Activated naive CD8-positive, alpha-beta T cell treated with anti-CD3 and anti-CD28 coated beads, Interleukin-2, amount 10 ng/mL, durations not matched to agents 7 days and 5 days (primary cell): Measurements from ENCODE around the gene MYH9. TPM values are rescaled to one million over a fixed set of nuclear protein-coding genes. Genes with fewer than 3 reads are reported as not detected.

Source experiments
- ATAC-seq: fragments of 150-1000 bp; cut with Tn5 transposase; one replicate; pipeline ENCODE4 v1.10.0; 2021; ENCODE audit warnings: low read depth, moderate library complexity
- POLR2A ChIA-PET: fragments of 350-600 bp; sonication (Branson Sonifier 250); formaldehyde crosslinking; loops from one replicate; lab custom pipeline; 2021; ENCODE audit warnings: antibody characterized with exemption; lab: Charles Lee
- DNase-seq: peaks from one replicate; pipeline ENCODE4 v3.0.0; 2021
- H3K27ac Mint-ChIP-seq: one replicate; pipeline ENCODE4 v1.8.0; 2022; ENCODE audit warnings: mild to moderate bottlenecking, mixed read lengths
- H3K27me3 Mint-ChIP-seq: one replicate; pipeline ENCODE4 v1.8.0; 2022; ENCODE audit warnings: mild to moderate bottlenecking, moderate library complexity, mixed read lengths
- H3K36me3 Mint-ChIP-seq: one replicate; pipeline ENCODE4 v1.8.0; 2021; ENCODE audit warnings: mild to moderate bottlenecking, mixed read lengths
- H3K4me1 Mint-ChIP-seq: one replicate; pipeline ENCODE4 v1.8.0; 2021; ENCODE audit warnings: mixed read lengths
- H3K4me3 Mint-ChIP-seq: one replicate; pipeline ENCODE4 v1.8.0; 2022; ENCODE audit warnings: mild to moderate bottlenecking, moderate library complexity, mixed read lengths
- H3K9me3 Mint-ChIP-seq: one replicate; pipeline ENCODE4 v1.8.0; 2021; ENCODE audit warnings: mixed read lengths
- total RNA-seq, 2 experiments: library from RNA; stranded (reverse); gene quantifications; one replicate each; pipeline ENCODE4 v1.2.3, GENCODE V29; 2021

MYH9 gene
- total RNA-seq, 2 experiments from 2014 or later, result 803 to 821 TPM

- H3K27me3 Mint-ChIP-seq, result no peaks in the 10 kb centered on the region
- no peaks in the 10 kb centered on the region for H3K9me3 Mint-ChIP-seq
- H3K4me3 Mint-ChIP-seq, result no peak overlapping the region
- DNase-seq, result no peak
- peaks cover 37% of the 10 kb centered on the region for H3K4me1 Mint-ChIP-seq
- POLR2A ChIA-PET, result interaction anchor here (0.9 kb wide), 1 partner anchor 10 kb away, joined by 3 read pairs; no protein-coding TSS in a partner anchor
- peaks cover 50% of the 10 kb centered on the region for H3K36me3 Mint-ChIP-seq
- no peak for ATAC-seq
- H3K27ac Mint-ChIP-seq, result peak overlapping the region; percentile 34
These were observed 62.4 kb downstream of the MYH9 start for GRCh38 chr22:36325154-36326031.

GRCh38 chr22:36324414-36324813 lies 63.4 kb downstream of the MYH9 start:
- Mint-ChIP-seq H3K36me3 (peaks cover 48% of the 10 kb centered on the region), H3K9me3 (no peaks in the 10 kb centered on the region), H3K27me3 (no peaks in the 10 kb centered on the region), H3K27ac (no peak overlapping the region), H3K4me1 (peaks cover 28% of the 10 kb centered on the region), H3K4me3 (no peak overlapping the region)
- POLR2A ChIA-PET, result no interaction called here
- ATAC-seq (no peak), DNase-seq (no peak)

DNA sequence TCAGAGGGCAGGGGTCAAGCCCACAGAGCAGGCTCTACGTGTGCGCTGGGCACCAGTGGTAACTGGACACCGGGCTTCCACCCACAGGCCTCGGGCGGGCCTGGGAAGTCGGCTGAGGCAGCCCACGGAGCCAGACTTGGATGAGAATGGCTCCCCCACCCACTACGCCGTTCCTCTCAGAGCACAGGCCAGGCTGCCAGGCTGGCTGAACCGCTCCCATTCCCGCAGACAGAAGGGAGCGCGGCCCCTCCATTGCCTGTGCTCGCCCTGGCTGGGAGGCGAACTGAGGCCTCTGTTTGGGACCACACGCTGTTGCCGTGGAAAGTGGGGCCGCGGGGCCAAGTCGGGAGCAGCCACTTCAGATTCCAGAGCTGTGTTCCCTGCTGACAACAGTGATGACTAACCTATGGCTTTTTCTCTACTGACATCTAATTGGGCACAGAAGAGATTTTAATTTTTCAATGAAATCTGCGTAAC lies 63.9 kb downstream of the MYH9 start:
- ATAC-seq, result no peak

DNA sequence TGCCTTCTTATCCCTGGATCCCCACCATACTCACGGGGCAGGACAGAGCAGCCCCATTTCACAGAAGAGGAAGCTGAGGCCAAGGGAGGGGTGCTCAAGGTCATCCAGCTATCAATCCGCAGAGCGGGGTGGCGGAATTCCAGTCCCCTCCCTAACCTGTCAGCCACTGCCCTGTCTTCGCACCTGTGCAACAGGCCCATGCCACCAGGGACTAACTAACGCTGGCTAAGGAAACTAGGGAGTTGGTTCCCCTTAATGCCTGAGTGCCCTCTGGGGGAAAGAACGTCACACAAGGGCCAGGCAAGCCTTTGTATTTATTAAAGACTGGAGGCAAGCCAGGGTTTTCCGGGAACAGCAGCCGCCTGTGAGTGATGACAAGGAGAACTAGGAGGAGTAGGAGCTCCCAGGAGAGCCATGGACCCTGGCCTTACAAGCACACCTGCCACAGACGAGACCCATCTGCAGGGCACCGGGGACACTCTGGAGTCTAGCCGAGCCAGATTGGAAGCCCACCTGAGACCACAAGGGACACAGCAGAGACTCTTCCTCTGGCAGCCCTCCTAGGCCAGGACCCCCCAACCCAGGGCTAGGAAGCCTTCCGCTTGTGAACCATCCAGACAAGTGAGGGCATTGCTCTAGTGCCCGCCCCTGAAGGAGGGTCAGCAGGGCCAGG lies 64.4 kb downstream of the MYH9 start:
- Mint-ChIP-seq H3K4me1 (peaks cover 17% of the 10 kb centered on the region), H3K36me3 (peaks cover 44% of the 10 kb centered on the region), H3K4me3 (no peak overlapping the region), H3K27ac (peak overlapping the region; percentile 5), H3K27me3 (no peaks in the 10 kb centered on the region), H3K9me3 (no peaks in the 10 kb centered on the region)
- POLR2A ChIA-PET, result no interaction called here
- no peak for ATAC-seq
- DNase-seq, result no peak

More for the DNA sequence above, 63.9 kb downstream of the MYH9 start:
- no peak overlapping the region for H3K27ac Mint-ChIP-seq
- H3K4me1 Mint-ChIP-seq, result peaks cover 22% of the 10 kb centered on the region
- H3K4me3 Mint-ChIP-seq, result no peak overlapping the region
- H3K9me3 Mint-ChIP-seq, result no peaks in the 10 kb centered on the region
- peaks cover 50% of the 10 kb centered on the region for H3K36me3 Mint-ChIP-seq
- POLR2A ChIA-PET, result no interaction called here
- H3K27me3 Mint-ChIP-seq, result no peaks in the 10 kb centered on the region
- no peak for DNase-seq

- ATAC-seq (no peak), DNase-seq (no peak)
- Mint-ChIP-seq H3K4me1 (peaks cover 13% of the 10 kb centered on the region), H3K36me3 (peaks cover 40% of the 10 kb centered on the region), H3K4me3 (no peak overlapping the region), H3K27me3 (no peaks in the 10 kb centered on the region), H3K9me3 (no peaks in the 10 kb centered on the region), H3K27ac (no peak overlapping the region)
- POLR2A ChIA-PET, result no interaction called here
These were observed 65.2 kb downstream of the MYH9 start for GRCh38 chr22:36322602-36322915.

GRCh38 chr22:36321797-36322601 lies 65.8 kb downstream of the MYH9 start:
- no peak overlapping the region for H3K4me3 Mint-ChIP-seq
- no peak overlapping the region for H3K27ac Mint-ChIP-seq
- DNase-seq (no peak), ATAC-seq (no peak)
- H3K9me3 Mint-ChIP-seq, result no peaks in the 10 kb centered on the region
- POLR2A ChIA-PET, result interaction anchor here (1.1 kb wide), 1 partner anchor 17 kb away, joined by 3 read pairs; no protein-coding TSS in a partner anchor
- peaks cover 8% of the 10 kb centered on the region for H3K4me1 Mint-ChIP-seq
- peaks cover 37% of the 10 kb centered on the region for H3K36me3 Mint-ChIP-seq
- no peaks in the 10 kb centered on the region for H3K27me3 Mint-ChIP-seq

GRCh38 chr22:36320553-36320952 lies 67.2 kb downstream of the MYH9 start:
- H3K27ac Mint-ChIP-seq, result no peak overlapping the region

GRCh38 chr22:36319595-36320497 lies 67.9 kb downstream of the MYH9 start:
- H3K9me3 Mint-ChIP-seq, result no peaks in the 10 kb centered on the region
- no peak overlapping the region for H3K4me3 Mint-ChIP-seq
- no peak for ATAC-seq
- H3K27ac Mint-ChIP-seq, result peak overlapping the region; percentile 60
- H3K4me1 Mint-ChIP-seq, result peaks cover 4% of the 10 kb centered on the region
- H3K36me3 Mint-ChIP-seq, result peaks cover 32% of the 10 kb centered on the region
- no peak for DNase-seq
- POLR2A ChIA-PET, result interaction anchor here (1.0 kb wide), 1 partner anchor 9 kb away, joined by 3 read pairs; no protein-coding TSS in a partner anchor
- no peaks in the 10 kb centered on the region for H3K27me3 Mint-ChIP-seq

More at GRCh38 chr22:36320553-36320952, 67.2 kb downstream of the MYH9 start:
- H3K36me3 Mint-ChIP-seq, result peaks cover 33% of the 10 kb centered on the region
- H3K9me3 Mint-ChIP-seq, result no peaks in the 10 kb centered on the region
- DNase-seq (no peak), ATAC-seq (no peak)
- peaks cover 4% of the 10 kb centered on the region for H3K4me1 Mint-ChIP-seq
- POLR2A ChIA-PET, result no interaction called here
- H3K4me3 Mint-ChIP-seq, result no peak overlapping the region
- H3K27me3 Mint-ChIP-seq, result no peaks in the 10 kb centered on the region

DNA sequence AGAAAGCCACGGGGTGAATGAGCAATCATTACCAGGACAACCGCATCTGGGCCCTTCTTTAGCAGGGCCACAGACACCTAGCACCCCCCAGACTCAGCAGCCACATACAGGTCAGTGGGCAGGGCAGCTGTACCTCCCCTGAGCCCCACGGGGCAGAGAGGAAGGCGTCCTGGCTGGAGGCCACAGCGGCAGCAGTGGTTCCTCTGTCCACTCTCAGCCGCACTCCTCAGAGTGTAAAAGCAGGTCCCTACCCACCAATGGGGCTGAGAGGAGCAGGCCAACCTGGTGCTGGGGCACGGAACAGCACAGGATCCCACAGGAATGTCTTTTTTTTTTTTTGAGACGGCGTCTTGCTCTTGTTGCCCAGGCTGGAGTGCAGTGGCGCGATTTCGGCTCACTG lies 69.3 kb downstream of the MYH9 start:
- Mint-ChIP-seq H3K4me3 (no peak overlapping the region), H3K27me3 (no peaks in the 10 kb centered on the region), H3K36me3 (peaks cover 33% of the 10 kb centered on the region), H3K9me3 (no peaks in the 10 kb centered on the region), H3K27ac (no peak overlapping the region), H3K4me1 (peaks cover 2% of the 10 kb centered on the region)
- ATAC-seq (no peak), DNase-seq (no peak)
- POLR2A ChIA-PET, result interaction anchor here (1.1 to 1.5 kb wide), 2 partner anchors 68 to 152 kb away, joined by 3 read pairs; no protein-coding TSS in a partner anchor

- DNase-seq (no peak), ATAC-seq (no peak)
- H3K27me3 Mint-ChIP-seq, result no peaks in the 10 kb centered on the region
- no peaks in the 10 kb centered on the region for H3K9me3 Mint-ChIP-seq
- peak overlapping the region; percentile 2 for H3K27ac Mint-ChIP-seq
- POLR2A ChIA-PET, result interaction anchor here (0.5 to 1.5 kb wide), 3 partner anchors 60 to 153 kb away, joined by 3 read pairs; no protein-coding TSS in a partner anchor
- no peak overlapping the region for H3K4me3 Mint-ChIP-seq
- peaks cover 1% of the 10 kb centered on the region for H3K4me1 Mint-ChIP-seq
- peaks cover 30% of the 10 kb centered on the region for H3K36me3 Mint-ChIP-seq
These were observed 70.0 kb downstream of the MYH9 start for GRCh38 chr22:36317658-36318271.

GRCh38 chr22:36316419-36316818 lies 71.3 kb downstream of the MYH9 start:
- H3K4me3 Mint-ChIP-seq, result no peak overlapping the region
- ATAC-seq, result no peak
- H3K36me3 Mint-ChIP-seq, result peaks cover 36% of the 10 kb centered on the region
- POLR2A ChIA-PET, result no interaction called here
- H3K27ac Mint-ChIP-seq, result no peak overlapping the region
- peaks cover 1% of the 10 kb centered on the region for H3K4me1 Mint-ChIP-seq
- no peak for DNase-seq
- H3K9me3 Mint-ChIP-seq, result no peaks in the 10 kb centered on the region
- no peaks in the 10 kb centered on the region for H3K27me3 Mint-ChIP-seq

GRCh38 chr22:36315325-36315724 lies 72.4 kb downstream of the MYH9 start:
- DNase-seq (no peak), ATAC-seq (no peak)
- H3K4me3 Mint-ChIP-seq, result no peak overlapping the region
- peaks cover 1% of the 10 kb centered on the region for H3K4me1 Mint-ChIP-seq
- peaks cover 30% of the 10 kb centered on the region for H3K36me3 Mint-ChIP-seq
- POLR2A ChIA-PET, result no interaction called here
- no peaks in the 10 kb centered on the region for H3K9me3 Mint-ChIP-seq
- no peaks in the 10 kb centered on the region for H3K27me3 Mint-ChIP-seq
- H3K27ac Mint-ChIP-seq, result no peak overlapping the region
